GM03348 (cell line): ENCODE measurements around the gene F11R.
"Not testable (repeated sequence)": the region's sequence is repeated elsewhere in the genome, so short reads cannot be mapped to it uniquely, and the experiment has no call there.

Experiments
- DNase-seq: peaks from one replicate; pipeline ENCODE4 v3.0.0; 2012; ENCODE audit warnings: low spot score

F11R gene

DNA sequence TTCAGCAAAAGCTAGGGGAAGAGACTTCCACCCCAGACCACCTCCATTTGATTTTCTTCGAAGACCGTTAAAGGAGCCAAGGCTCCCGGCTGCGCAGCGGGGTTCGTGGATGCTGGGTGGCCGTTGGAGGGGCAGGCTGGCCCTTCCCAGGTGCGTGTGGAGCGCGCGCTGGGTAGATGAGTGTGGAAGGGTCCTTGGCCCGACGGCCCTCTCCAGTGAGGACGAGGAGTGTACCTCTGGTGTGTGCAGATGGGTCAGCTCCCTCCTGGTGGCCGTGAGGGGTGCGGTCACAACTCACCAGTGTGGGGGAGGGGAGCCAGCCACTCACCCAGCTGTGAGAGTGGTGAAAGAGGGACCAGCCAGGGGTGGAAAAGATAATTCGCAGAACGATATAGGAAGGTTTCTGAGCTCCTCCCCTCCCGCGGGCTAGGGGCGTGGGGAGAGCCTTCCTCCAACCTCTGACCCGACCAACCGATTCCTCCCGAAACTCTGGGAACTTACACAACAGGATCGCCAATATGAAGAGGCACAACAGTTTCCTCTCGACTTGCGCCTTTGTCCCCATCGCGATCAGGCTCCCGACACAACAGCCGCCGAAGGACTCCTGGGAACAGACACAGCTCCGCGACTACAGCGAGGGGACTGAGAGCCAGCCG, at the start of gene F11R:
Gene F11R, minus strand, starts transcription at position 644 of the 656 bp plus-strand sequence. Its CDS starts 79 bp downstream, at position 565.
- DNase-seq, result peak; percentile 34

- DNase-seq, result no peak
These were observed 48.8 kb upstream of the F11R start, which contains the start of gene ARHGAP30 for GRCh38 chr1:161069731-161070270. Gene ARHGAP30 (minus strand): TSS chr1:161069891. CDS start chr1:161069624, 267 bp downstream.

DNA sequence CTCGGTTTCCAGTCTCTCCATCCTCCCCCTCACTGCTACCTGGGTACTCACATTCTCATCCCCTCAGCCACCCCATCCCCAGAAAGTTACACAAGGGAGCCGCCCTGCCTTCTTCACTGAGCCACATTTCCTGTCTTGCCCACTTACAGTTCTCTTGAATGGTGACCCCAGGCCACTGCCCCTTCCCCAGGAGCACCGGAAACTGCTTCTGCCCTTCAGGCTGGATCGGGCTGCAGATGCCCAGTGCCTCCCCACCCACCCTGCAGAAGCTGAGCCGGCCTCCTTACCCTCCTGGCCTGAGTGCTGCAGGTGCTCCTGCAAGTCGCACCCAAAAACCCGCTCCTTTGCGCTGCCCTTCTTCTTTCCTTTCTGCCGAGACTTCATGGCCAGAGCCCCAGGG, 48.3 kb upstream of the F11R start:
- DNase-seq, result no peak

DNA sequence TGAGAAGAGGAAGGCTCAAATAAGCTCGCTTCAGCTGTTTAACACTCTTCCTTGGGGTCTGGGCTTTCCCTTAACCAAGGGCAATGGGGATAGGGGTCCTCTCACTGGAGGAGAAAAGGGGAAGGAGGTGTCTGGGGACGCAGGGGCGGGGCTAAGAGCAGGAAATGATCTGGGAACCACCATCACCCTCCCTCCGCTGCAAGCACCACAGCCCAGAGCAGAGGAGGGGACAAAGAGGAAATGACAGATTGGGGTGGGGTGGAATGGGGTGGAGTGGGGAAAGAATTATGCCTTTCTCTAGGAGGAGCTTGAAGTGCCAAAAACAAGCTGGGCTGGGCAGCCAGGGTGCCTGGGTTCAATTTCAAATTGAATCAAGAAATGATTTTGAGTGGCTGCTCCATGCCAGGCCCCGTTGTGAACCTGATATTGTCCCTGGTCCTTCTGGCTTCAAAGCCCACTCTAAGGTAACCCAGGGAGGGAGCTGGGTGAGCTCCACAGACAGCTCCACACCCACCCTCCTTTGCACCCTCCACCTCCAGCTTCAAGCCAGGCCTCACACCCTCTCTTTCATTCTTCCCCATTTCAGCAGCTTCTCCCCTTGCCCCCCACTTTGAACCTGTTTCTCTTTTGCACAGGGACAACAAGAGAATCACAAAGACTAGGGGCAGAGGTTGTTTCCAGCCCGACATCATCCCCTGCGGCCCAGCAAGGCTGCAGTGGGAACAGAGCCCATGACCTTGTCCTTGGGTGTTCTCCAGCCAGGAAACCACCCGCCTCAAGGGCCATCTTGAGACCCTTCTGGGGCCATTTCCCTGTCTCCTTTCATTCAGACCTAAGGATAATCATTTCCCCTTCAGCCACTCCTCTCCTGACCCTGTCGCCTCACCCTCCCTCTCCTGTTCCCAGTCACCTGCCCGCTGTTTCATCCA, 47.6 kb upstream of the F11R start:
- DNase-seq, result peak; percentile 51

GRCh38 chr1:161066694-161067093, 45.7 kb upstream of the F11R start:
- DNase-seq, result no peak

- DNase-seq, result not testable (repeated sequence)
These were observed 44.7 kb upstream of the F11R start for GRCh38 chr1:161065681-161066080.

DNA sequence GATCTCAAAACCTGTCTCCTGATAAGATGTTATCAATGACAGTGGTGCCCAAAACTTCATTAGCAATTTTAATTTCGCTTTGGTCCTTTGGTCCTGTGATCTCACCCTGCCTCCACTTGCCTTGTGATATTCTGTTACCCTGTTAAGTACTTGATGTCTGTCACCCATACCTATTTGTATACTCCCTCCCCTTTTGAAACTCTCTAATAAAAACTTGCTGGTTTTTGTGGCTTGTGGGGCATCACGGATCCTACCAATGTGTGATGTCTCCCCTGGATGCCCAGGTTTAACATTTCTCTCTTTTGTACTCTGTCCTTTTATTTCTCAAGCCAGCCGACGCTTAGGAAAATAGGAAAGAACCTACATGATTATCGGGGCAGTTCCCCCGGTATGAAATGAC, 43.0 kb upstream of the F11R start:
- not testable (repeated sequence) for DNase-seq

DNA sequence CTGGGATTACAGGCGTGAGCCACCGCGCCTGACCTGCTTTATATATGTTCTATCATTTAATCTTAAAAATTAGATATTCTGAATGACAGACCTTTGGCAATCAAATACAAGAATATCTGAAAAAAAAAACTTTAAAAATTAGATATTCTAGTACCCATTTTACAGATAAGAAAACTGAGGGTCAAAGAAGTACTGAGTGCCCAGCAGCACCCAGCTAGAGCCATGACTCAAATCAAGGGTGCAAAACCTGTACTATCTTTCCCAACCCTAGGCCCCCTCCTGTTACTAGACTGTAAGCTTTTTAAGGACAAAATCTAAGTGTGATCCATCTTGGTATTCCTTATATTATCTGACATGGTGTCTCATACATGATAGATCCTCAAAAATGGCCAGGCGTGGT, 40.5 kb upstream of the F11R start:
- no peak for DNase-seq

- DNase-seq, result no peak
These were observed 38.3 kb upstream of the F11R start for GRCh38 chr1:161059293-161059692.

DNA sequence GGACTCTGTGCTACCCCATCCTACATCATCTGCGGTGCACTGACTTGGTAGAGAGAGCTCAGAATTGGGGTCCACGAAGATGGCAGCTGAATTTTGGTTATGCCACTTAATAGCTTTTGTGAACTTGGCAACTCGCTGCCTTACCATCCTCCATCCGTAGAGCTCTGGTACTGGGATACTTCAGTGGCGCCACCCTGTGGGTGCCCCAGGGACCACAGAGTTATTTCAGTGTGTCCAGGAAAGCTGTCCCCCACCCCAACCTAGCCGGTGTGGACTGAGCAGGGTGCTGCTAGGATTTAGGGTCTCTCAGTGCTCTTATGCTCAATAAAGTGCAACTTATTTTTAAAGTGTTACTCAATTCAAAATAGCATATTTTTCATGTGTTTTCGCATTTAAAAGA, 33.9 kb upstream of the F11R start:
- no peak for DNase-seq

DNA sequence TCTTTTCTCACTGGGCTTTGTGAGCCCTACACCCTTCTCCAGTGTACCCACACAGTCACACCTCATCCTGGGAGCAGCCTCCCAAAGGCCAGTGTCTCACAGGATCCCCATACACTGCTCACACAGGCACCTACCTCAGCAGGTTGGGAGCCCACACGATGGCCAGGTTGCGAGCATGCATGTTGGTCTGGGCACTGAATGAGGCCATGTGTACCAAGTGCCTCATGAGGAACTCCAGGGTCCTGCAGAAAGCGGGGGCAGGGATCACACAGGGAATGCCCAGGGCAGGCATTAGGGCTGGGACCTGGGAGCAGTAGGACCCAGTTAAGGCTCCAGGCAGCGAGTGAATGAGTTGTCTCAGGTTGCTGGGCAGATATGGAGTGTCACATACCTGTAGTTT, 33.3 kb upstream of the F11R start:
- DNase-seq, result no peak

DNA sequence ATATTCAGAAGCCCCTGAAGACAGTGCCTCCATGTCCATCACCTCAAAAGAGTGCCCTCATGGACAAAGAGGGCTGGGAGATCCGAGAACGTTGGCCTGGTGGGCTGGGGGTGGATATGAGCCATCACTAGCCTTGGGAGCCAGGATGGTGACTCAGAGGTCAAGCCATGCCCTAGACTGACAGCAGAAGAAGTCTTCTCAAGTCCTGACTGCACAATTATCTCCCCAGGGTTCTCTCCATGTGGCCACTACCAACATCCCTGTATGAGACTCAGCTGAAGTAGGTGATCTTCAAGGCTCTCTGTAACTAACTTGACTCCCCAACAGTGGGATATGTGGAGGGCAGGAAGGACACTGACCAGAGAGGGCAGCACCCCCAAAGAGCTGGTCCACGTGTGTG, 31.9 kb upstream of the F11R start:
- no peak for DNase-seq

- no peak for DNase-seq
These were observed 30.3 kb upstream of the F11R start for GRCh38 chr1:161051219-161051618.

DNA sequence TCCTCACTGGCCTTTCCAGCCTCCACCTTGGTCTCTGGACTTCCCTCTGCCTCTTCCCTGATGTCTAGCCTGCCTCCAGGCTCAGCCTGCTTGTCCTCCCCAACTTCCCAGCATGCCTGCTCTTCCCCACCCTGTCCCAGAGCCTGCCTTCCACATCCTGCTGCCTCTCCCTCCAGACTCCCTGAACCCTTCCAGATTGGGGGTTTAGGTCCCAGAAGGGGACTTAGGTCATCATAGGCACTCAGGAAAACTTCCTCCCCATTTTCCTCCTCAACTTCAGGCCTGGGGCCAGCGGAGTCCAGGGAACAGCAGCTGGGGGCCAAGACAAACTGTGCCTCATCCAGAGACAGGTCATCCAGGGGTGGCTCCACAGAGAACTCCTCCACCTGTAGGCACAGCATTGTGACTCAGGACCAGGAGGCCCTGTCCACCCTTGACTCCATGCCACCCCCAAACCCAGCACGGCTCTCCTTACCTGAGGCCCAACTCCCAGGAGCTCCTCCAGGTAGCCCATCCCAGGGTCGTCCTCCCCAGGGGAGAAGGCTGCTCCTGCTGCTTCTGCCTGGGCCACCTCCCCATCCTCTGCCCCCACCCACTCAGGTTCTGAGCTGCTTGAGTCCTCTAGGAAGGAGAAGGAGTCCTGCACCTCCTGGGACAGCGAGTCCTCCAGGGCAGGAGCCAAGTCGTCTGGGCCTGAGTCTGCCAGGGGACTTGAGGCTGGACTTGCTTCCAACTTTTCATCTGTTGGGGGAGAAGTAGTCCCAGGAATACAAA, 28.2 kb upstream of the F11R start:
- DNase-seq, result no peak

DNA sequence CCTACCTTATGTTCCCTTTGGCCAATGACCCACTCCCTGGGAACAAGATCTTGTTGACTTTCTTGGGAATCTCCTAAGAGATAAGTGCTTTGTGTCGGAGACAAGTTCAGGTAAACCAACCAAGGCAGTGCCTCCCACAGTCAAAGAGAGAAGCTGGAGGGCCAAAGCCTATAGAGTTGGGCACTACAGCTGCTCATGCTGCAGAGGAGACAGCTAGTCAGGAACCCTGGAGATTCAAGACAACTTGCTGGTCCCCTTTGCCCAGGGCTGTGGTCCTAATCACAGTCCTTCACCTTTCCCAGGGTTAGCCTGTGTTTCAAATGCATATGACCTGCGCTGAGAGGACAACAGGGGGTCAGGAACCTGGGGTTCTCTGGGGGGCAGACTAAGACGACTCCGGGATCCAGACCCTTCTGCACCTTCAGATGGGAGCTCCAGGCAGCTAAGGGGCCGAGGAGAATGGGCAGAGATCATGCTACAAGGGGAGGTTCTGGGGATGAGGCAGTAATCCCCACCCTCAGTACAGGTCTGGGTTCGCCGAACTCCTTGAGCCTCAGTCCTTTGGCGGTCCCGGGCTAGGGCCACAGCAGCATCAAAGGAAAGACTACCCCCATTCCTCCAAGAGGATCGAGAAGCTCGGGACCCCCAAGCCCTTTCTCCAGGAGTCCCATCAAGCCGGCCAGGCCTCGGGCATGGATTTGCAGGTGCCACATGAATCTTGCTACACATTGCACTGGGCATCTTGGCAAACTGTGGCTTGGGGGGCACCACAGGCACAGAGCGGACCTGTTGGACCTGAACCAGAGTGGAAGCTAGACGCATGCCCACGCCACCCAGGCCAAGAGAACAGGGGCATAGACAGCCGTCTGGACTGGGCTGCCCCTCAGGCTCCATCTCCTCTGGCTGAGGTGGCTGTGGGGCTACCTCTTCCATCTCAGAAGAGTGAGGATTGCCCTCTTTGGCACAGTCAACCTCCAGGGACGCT, 26.8 kb upstream of the F11R start:
- DNase-seq, result no peak

GRCh38 chr1:161046605-161047228, 25.8 kb upstream of the F11R start:
- DNase-seq, result no peak

GRCh38 chr1:161045736-161046604, 25.0 kb upstream of the F11R start, which contains the start of gene USF1:
Gene USF1 (minus strand): TSS chr1:161045977. CDS start chr1:161043275, 2,702 bp downstream.
- DNase-seq, result peak; percentile 96

- DNase-seq, result peak; percentile 83
These were observed 24.2 kb upstream of the F11R start for GRCh38 chr1:161044908-161045735.
